Fibroblast of mammary gland (primary cell): ENCODE data around the gene ZNF12.

Experiments used
- DNase-seq: peaks from one replicate; pipeline ENCODE4 v3.0.0-alpha.2; 2010; ENCODE audit warnings: low read depth
- H3K4me3 ChIP-seq: 2 replicates; pipeline ENCODE4 v1.5.1; 2011; ENCODE audit warnings: low read depth, mild to moderate bottlenecking, low read length, moderate library complexity; ENCODE audit not compliant: control insufficient read depth
- TF ChIP-seq, protein P1 (sequence below): conservative IDR thresholded peaks from 2 replicates; pipeline ENCODE4 v1.5.1; 2011; ENCODE audit warnings: low read depth, low read length, inconsistent platforms; ENCODE audit not compliant: control insufficient read depth, insufficient read depth

The ZNF12 gene

GRCh38 chr7:6639627-6640026 is 67.1 kb downstream of the ZNF12 start:
- TF ChIP-seq, protein P1, sequence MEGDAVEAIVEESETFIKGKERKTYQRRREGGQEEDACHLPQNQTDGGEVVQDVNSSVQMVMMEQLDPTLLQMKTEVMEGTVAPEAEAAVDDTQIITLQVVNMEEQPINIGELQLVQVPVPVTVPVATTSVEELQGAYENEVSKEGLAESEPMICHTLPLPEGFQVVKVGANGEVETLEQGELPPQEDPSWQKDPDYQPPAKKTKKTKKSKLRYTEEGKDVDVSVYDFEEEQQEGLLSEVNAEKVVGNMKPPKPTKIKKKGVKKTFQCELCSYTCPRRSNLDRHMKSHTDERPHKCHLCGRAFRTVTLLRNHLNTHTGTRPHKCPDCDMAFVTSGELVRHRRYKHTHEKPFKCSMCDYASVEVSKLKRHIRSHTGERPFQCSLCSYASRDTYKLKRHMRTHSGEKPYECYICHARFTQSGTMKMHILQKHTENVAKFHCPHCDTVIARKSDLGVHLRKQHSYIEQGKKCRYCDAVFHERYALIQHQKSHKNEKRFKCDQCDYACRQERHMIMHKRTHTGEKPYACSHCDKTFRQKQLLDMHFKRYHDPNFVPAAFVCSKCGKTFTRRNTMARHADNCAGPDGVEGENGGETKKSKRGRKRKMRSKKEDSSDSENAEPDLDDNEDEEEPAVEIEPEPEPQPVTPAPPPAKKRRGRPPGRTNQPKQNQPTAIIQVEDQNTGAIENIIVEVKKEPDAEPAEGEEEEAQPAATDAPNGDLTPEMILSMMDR: no peak
- DNase-seq: no peak
- H3K4me3 ChIP-seq: no peak overlapping the region

DNA sequence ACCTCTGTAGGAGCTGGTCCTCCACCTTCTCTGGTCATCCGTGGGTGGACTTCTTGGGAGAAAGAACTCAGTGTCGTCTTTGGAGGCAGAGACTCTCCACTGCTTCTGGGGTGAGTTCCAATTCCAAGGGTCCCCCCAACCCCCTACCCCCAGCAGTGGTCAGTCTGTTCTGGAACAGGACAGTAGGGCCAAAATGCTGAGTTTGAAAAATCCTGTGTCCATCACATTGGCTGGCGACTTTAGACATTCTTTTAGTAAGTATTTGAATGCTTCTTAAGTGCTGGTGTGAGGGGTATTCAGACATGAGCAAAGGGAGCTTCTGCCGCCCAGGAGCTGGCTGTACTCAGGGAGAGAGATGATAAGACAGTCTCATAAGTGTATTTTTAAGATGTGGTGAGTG is 67.7 kb downstream of the ZNF12 start:
- H3K4me3 ChIP-seq: no peak overlapping the region
- no peak for DNase-seq
- TF ChIP-seq, protein P1: no peak
